ENCODE measurements around the gene TBC1D1. TPM values are rescaled to one million over a fixed set of nuclear protein-coding genes. Genes with fewer than 3 reads are reported as not detected.
A peak's percentile ranks its signal among the peaks of the same experiment; 100 is the strongest.

TBC1D1 gene
- total and polyA plus RNA-seq, 2 experiments from 2014 or later, result 100.0 to 214 TPM

GRCh38 chr4:38001927-38002326, 111.0 kb downstream of the TBC1D1 start:
- TF ChIP-seq, protein P1, sequence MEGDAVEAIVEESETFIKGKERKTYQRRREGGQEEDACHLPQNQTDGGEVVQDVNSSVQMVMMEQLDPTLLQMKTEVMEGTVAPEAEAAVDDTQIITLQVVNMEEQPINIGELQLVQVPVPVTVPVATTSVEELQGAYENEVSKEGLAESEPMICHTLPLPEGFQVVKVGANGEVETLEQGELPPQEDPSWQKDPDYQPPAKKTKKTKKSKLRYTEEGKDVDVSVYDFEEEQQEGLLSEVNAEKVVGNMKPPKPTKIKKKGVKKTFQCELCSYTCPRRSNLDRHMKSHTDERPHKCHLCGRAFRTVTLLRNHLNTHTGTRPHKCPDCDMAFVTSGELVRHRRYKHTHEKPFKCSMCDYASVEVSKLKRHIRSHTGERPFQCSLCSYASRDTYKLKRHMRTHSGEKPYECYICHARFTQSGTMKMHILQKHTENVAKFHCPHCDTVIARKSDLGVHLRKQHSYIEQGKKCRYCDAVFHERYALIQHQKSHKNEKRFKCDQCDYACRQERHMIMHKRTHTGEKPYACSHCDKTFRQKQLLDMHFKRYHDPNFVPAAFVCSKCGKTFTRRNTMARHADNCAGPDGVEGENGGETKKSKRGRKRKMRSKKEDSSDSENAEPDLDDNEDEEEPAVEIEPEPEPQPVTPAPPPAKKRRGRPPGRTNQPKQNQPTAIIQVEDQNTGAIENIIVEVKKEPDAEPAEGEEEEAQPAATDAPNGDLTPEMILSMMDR (IDR thresholded peaks at IDR 0.05; ENCODE audit: low read depth, low read length), result no peak
- no peaks in the 10 kb centered on the region for H3K9me3 ChIP-seq (ENCODE audit: low read depth)
- H3K4me1 ChIP-seq (ENCODE audit: low read depth), result peaks cover 15% of the 10 kb centered on the region
- H3K27me3 ChIP-seq, result no peaks in the 10 kb centered on the region
- H3K27ac ChIP-seq, result no peak overlapping the region
- no peak for DNase-seq (ENCODE audit: low read depth in 1 of 2, low spot score in 1 of 2)
- H3K4me3 ChIP-seq, result no peak overlapping the region
- no peaks in the 10 kb centered on the region for H3K36me3 ChIP-seq

- DNase-seq (ENCODE audit: low read depth in 1 of 2, low spot score in 1 of 2), result no peak
- TF ChIP-seq, protein P1 (IDR thresholded peaks at IDR 0.05; ENCODE audit: low read depth, low read length), result no peak
- no peaks in the 10 kb centered on the region for H3K9me3 ChIP-seq (ENCODE audit: low read depth)
- no peaks in the 10 kb centered on the region for H3K36me3 ChIP-seq
- H3K27me3 ChIP-seq, result no peaks in the 10 kb centered on the region
- peaks cover 15% of the 10 kb centered on the region for H3K4me1 ChIP-seq (ENCODE audit: low read depth)
- H3K27ac ChIP-seq, result no peak overlapping the region
- no peak overlapping the region for H3K4me3 ChIP-seq
Measured at GRCh38 chr4:38002451-38003071, 111.7 kb downstream of the TBC1D1 start.

DNA sequence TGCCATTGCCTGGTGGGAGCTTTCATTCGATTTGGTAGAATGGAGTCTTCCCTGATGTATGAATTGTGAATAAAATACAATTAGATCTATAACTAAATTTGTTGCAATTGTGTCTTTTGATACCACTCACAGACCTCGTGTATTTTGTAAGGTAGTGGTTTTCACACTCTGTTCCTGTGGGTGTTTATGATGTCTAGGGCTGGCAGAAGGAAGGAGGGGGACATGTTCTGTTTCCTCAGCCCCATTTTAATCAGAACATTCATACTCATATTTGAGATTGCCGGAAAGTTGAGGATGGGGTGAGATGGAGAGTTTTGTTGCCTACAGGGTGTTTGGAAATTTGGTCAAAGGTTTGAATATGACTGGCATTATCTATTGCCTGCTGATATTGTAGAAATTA, 112.2 kb downstream of the TBC1D1 start:
- TF ChIP-seq, protein P1 (IDR thresholded peaks at IDR 0.05; ENCODE audit: low read depth, low read length), result no peak

GRCh38 chr4:38003628-38004027, 112.7 kb downstream of the TBC1D1 start:
- H3K27me3 ChIP-seq, result no peaks in the 10 kb centered on the region
- TF ChIP-seq, protein P1 (IDR thresholded peaks at IDR 0.05; ENCODE audit: low read depth, low read length), result no peak
- no peak for DNase-seq (ENCODE audit: low read depth in 1 of 2, low spot score in 1 of 2)
- H3K27ac ChIP-seq, result no peak overlapping the region
- H3K9me3 ChIP-seq (ENCODE audit: low read depth), result no peaks in the 10 kb centered on the region
- peaks cover 23% of the 10 kb centered on the region for H3K4me1 ChIP-seq (ENCODE audit: low read depth)
- no peak overlapping the region for H3K4me3 ChIP-seq
- no peaks in the 10 kb centered on the region for H3K36me3 ChIP-seq

More for the DNA sequence above, 112.2 kb downstream of the TBC1D1 start:
- H3K4me1 ChIP-seq (ENCODE audit: low read depth), result peaks cover 18% of the 10 kb centered on the region
- H3K4me3 ChIP-seq, result no peak overlapping the region
- no peaks in the 10 kb centered on the region for H3K27me3 ChIP-seq
- no peaks in the 10 kb centered on the region for H3K36me3 ChIP-seq
- DNase-seq (ENCODE audit: low read depth in 1 of 2, low spot score in 1 of 2), result no peak
- H3K27ac ChIP-seq, result no peak overlapping the region
- no peaks in the 10 kb centered on the region for H3K9me3 ChIP-seq (ENCODE audit: low read depth)

- Histone ChIP-seq H3K27me3 (no peaks in the 10 kb centered on the region), H3K27ac (no peak overlapping the region), H3K36me3 (no peaks in the 10 kb centered on the region), H3K4me3 (no peak overlapping the region), H3K4me1 (ENCODE audit: low read depth) (peaks cover 23% of the 10 kb centered on the region), H3K9me3 (ENCODE audit: low read depth) (no peaks in the 10 kb centered on the region)
- DNase-seq (ENCODE audit: low read depth in 1 of 2, low spot score in 1 of 2), result peak in 1 of 2 donors; percentile 61
- TF ChIP-seq, protein P1 (IDR thresholded peaks at IDR 0.05; ENCODE audit: low read depth, low read length), result no peak
Measured at GRCh38 chr4:38004062-38004461, 113.2 kb downstream of the TBC1D1 start.

Data from cardiac muscle cell (in vitro differentiated cells and primary cell).